Body of pancreas (tissue), 4 donors: ENCODE measurements around the gene ASTN1.

ENCODE experiments used
- CTCF ChIP-seq, 7 experiments: fragments of 450-650 bp in 4 of 7; fragments of 200-600 bp in 3 of 7; sonication (generic) in 3 of 7; IDR thresholded peaks; one replicate each; pipeline ENCODE4 v1.5.1; 2016 to 2019; ENCODE audit warnings: antibody characterized with exemption in 7 of 7
- POLR2A ChIP-seq, 3 donors: fragments of 450-650 bp; IDR thresholded peaks; one replicate each; pipeline ENCODE4 v1.6.1; 2016; ENCODE audit warnings: antibody characterized with exemption in 3 of 3, mild to moderate bottlenecking in 2 of 3

- no peak for TF ChIP-seq CTCF (IDR thresholded peaks at IDR 0.05)
- TF ChIP-seq POLR2A (IDR thresholded peaks at IDR 0.05), result no peak
These were observed 61.3 kb downstream of the ASTN1 start for GRCh38 chr1:177103005-177103852.
